ENCODE data around the gene MYO3B.
"Not testable (repeated sequence)": the region's sequence is repeated elsewhere in the genome, so short reads cannot be mapped to it uniquely, and the experiment has no call there.

DNA sequence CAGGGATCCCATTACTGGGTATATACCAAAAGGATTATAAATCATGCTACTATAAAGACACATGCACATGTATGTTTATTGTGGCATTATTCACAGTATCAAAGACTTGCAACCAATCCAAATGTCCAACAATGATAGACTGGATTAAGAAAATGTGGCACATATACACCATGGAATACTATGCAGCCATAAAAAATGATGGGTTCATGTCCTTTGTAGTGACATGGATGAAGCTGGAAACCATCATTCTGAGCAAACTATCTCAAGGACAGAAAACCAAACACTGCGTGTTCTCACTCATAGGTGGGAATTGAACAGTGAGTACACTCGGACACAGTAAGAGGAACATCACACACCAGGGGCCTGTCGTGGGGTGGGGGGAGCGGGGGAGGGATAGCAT lies 457.1 kb downstream of the MYO3B start:
- TF ChIP-seq ESRRA (CRISPR knock-in tag; IDR thresholded peaks at IDR 0.05; ENCODE audit: borderline replicate concordance) = not testable (repeated sequence)
- TF ChIP-seq, protein P1, sequence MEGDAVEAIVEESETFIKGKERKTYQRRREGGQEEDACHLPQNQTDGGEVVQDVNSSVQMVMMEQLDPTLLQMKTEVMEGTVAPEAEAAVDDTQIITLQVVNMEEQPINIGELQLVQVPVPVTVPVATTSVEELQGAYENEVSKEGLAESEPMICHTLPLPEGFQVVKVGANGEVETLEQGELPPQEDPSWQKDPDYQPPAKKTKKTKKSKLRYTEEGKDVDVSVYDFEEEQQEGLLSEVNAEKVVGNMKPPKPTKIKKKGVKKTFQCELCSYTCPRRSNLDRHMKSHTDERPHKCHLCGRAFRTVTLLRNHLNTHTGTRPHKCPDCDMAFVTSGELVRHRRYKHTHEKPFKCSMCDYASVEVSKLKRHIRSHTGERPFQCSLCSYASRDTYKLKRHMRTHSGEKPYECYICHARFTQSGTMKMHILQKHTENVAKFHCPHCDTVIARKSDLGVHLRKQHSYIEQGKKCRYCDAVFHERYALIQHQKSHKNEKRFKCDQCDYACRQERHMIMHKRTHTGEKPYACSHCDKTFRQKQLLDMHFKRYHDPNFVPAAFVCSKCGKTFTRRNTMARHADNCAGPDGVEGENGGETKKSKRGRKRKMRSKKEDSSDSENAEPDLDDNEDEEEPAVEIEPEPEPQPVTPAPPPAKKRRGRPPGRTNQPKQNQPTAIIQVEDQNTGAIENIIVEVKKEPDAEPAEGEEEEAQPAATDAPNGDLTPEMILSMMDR (IDR thresholded peaks at IDR 0.05) = not testable (repeated sequence)
- TF ChIP-seq, protein P2, sequence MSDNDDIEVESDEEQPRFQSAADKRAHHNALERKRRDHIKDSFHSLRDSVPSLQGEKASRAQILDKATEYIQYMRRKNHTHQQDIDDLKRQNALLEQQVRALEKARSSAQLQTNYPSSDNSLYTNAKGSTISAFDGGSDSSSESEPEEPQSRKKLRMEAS (CRISPR knock-in tag; IDR thresholded peaks at IDR 0.05) = not testable (repeated sequence)

Data from WTC11 (cell line).